ENCODE results near the gene CADPS2. TPM values are rescaled to one million over a fixed set of nuclear protein-coding genes. Genes with fewer than 3 reads are reported as not detected.

Gene CADPS2
- total and polyA plus RNA-seq, 2 of the 8 experiments (the other 6 are each of a cell fraction or from before 2014, with no cell fraction given), result 8.9 to 22.3 TPM

GRCh38 chr7:122425731-122426130 is 460.5 kb downstream of the CADPS2 start (continued):
- TF ChIP-seq MAX (IDR thresholded peaks at IDR 0.05), result no peak
- no peak for TF ChIP-seq RNF2 (IDR thresholded peaks at IDR 0.05; ENCODE audit: borderline replicate concordance, low read depth, low read length, missing control alignments, poor library complexity, severe bottlenecking)
- no peak for TF ChIP-seq ASH2L (IDR thresholded peaks at IDR 0.05; ENCODE audit: low read length)
- no peak for TF ChIP-seq TAF7 (optimal IDR thresholded peaks at IDR 0.05; ENCODE audit: borderline replicate concordance, low read depth, low read length)
- TF ChIP-seq RXRA (IDR thresholded peaks at IDR 0.05; ENCODE audit: insufficient read depth, low read depth, low read length), result no peak
- TF ChIP-seq SAP30 (IDR thresholded peaks at IDR 0.05; ENCODE audit: insufficient read depth, insufficient replicate concordance, low read length), result no peak
- no peak for TF ChIP-seq SUZ12 (IDR thresholded peaks at IDR 0.05; ENCODE audit: low read length)

Measured in H1 (cell line).